GM12873 (cell line): ENCODE measurements around the gene TMPRSS6.

ENCODE experiments used
- CTCF ChIP-seq: IDR thresholded peaks from 2 replicates; pipeline ENCODE4 v1.5.1; 2012; ENCODE audit warnings: low read depth, mild to moderate bottlenecking, moderate library complexity, low read length, control low read depth; ENCODE audit not compliant: insufficient read depth; ENCODE audit errors: missing control alignments

Gene TMPRSS6

GRCh38 chr22:37129866-37130441 lies 20.4 kb upstream of the TMPRSS6 start:
- TF ChIP-seq CTCF: no peak

DNA sequence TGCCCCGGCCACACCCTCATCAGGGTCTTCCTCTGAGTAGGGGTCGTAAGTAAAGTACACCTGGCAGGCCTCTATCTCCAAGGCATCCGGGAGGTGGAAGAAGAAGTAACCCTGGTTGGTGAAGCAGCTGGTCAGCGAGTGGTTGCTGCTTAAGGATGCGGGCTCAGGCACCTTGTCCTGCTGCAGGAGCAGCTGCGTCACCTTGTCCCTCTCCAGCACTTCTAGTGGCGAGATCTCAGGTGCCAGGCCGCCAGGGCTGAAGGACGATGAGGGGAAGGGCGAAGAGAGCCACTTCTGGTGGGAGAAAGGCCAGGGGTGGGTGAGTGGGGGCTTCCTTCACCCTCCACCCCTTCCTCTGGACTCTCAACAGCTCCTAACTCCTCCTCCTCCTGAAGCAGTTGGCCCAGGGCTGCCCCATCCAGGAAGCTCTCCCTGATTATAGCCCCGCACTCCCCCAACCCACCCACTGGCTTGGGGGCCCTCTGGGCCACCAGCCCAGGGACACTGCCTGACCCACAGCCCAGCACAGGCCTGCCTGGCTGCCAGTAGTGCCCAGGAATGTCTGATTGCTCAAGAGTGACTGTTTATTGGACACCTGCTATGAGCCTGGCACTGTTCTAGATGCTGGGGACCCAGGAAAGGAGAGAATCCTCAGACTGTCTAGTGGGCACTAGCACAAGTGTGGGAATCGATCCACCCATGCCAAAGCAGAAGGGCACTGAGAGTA lies 19.2 kb upstream of the TMPRSS6 start:
- no peak for TF ChIP-seq CTCF

- no peak for TF ChIP-seq CTCF
Measured at GRCh38 chr22:37127350-37127878, 17.9 kb upstream of the TMPRSS6 start.

DNA sequence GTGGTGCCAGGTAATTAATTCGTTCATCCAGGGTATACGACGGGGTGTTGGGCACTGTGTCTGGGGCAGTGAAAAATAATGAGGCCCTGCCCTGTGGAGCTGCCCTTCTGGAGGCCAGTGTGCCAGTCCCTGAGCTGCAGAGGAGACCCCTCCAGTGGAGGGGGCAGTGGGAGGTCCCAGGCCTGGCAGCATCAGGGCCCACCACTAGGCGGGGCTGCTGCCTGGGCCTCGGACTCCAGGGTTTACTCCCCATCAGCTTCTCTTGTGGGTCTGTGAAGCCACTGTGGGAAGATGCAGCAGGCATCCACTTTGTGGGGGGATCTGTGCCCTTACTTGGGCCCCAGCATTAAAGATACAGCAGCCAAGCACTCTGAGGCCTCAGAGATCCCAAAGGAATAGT lies 17.4 kb upstream of the TMPRSS6 start:
- peak; percentile 57 for TF ChIP-seq CTCF

GRCh38 chr22:37126383-37126782 lies 16.9 kb upstream of the TMPRSS6 start:
- TF ChIP-seq CTCF: no peak

- TF ChIP-seq CTCF: no peak
Measured at GRCh38 chr22:37123649-37124048, 14.1 kb upstream of the TMPRSS6 start.

DNA sequence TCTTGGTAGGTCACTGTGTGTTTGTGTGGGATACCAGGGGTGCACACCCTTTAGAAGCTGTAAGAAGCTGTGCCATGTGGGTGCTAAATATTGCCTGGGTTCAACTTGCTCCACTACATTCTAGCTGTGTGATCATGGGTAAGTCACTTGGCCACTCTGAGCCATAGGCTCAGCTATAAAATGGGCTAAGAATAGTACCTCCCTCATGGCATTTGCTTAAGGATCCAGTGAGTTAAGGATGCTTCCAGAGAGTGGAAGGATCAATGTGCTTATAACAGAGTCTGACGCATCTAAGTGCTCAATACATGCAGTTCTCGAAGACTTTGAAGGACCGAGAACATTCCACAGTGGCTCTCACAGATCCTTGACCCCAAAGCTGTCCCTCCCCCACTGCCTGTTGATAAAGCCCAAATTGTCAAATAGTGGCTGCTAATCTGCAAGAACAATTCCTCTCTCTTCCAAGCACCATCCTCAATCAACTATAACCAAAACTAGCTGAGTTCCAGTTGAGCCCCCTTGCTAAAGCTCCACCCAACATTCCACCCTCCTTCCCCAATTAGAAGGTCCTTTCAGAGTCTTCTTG lies 13.2 kb upstream of the TMPRSS6 start:
- TF ChIP-seq CTCF: no peak
